ENCODE measurements around the gene GPR137B. TPM values are rescaled to one million over a fixed set of nuclear protein-coding genes. Genes with fewer than 3 reads are reported as not detected.

The GPR137B gene
- total and polyA plus RNA-seq, 3 donors from 2014 or later = 8.4 to 18.3 (median 13.3) TPM

- no peaks in the 10 kb centered on the region for H3K4me1 ChIP-seq
- H3K36me3 ChIP-seq (ENCODE audit: low read depth, missing control alignments) = no peaks in the 10 kb centered on the region
- H3K9me3 ChIP-seq = no peaks in the 10 kb centered on the region
- intact Hi-C loops (cut with DNase I; ENCODE audit: low total_unique reads) = no loop called here
- no peak overlapping the region for H3K4me3 ChIP-seq
- no peak for TF ChIP-seq CTCF (IDR thresholded peaks at IDR 0.05)
- no peak for TF ChIP-seq POLR2A (IDR thresholded peaks at IDR 0.05)
- no peaks in the 10 kb centered on the region for H3K27me3 ChIP-seq
- 88 to 95% methylated on average over 4 to 8 of the region's 8 CpGs for WGBS, 2 donors
- H3K27ac ChIP-seq = no peak overlapping the region
- DNase-seq = no peak
Measured at GRCh38 chr1:236148470-236148845, 6.1 kb downstream of the GPR137B start.

GRCh38 chr1:236149003-236149595 is 6.8 kb downstream of the GPR137B start:
- no peak for DNase-seq
- H3K4me1 ChIP-seq = no peaks in the 10 kb centered on the region
- no peak overlapping the region for H3K27ac ChIP-seq
- WGBS, 2 donors = 79 to 85% methylated on average over 8 to 18 of the region's 18 CpGs
- H3K36me3 ChIP-seq (ENCODE audit: low read depth, missing control alignments) = no peaks in the 10 kb centered on the region
- no peaks in the 10 kb centered on the region for H3K27me3 ChIP-seq
- no peak overlapping the region for H3K4me3 ChIP-seq
- intact Hi-C loops (cut with DNase I; ENCODE audit: low total_unique reads) = no loop called here
- TF ChIP-seq CTCF (IDR thresholded peaks at IDR 0.05) = no peak
- TF ChIP-seq POLR2A (IDR thresholded peaks at IDR 0.05) = no peak
- H3K9me3 ChIP-seq = no peaks in the 10 kb centered on the region

- H3K4me3 ChIP-seq = no peak overlapping the region
- H3K27me3 ChIP-seq = no peaks in the 10 kb centered on the region
- 86 to 87% methylated on average over 10 of the region's 10 CpGs for WGBS, 2 donors
- TF ChIP-seq CTCF (IDR thresholded peaks at IDR 0.05) (no peak), POLR2A (IDR thresholded peaks at IDR 0.05) (no peak)
- no peaks in the 10 kb centered on the region for H3K9me3 ChIP-seq
- no peaks in the 10 kb centered on the region for H3K36me3 ChIP-seq (ENCODE audit: low read depth, missing control alignments)
- intact Hi-C loops (cut with DNase I; ENCODE audit: low total_unique reads) = no loop called here
- no peaks in the 10 kb centered on the region for H3K4me1 ChIP-seq
- no peak overlapping the region for H3K27ac ChIP-seq
- no peak for DNase-seq
Measured at GRCh38 chr1:236149696-236150228, 7.4 kb downstream of the GPR137B start.

- H3K4me1 ChIP-seq = no peaks in the 10 kb centered on the region
- no peaks in the 10 kb centered on the region for H3K27me3 ChIP-seq
- TF ChIP-seq POLR2A (IDR thresholded peaks at IDR 0.05) (no peak), CTCF (IDR thresholded peaks at IDR 0.05) (no peak)
- 87 to 91% methylated on average over 9 to 19 of the region's 19 CpGs for WGBS, 2 donors
- no peak for DNase-seq
- no peaks in the 10 kb centered on the region for H3K9me3 ChIP-seq
- no peak overlapping the region for H3K27ac ChIP-seq
- intact Hi-C loops (cut with DNase I; ENCODE audit: low total_unique reads) = no loop called here
- no peak overlapping the region for H3K4me3 ChIP-seq
- no peaks in the 10 kb centered on the region for H3K36me3 ChIP-seq (ENCODE audit: low read depth, missing control alignments)
Measured at GRCh38 chr1:236150311-236150955, 8.1 kb downstream of the GPR137B start.
